Activated naive CD4-positive, alpha-beta T cell (primary cell): Measurements from ENCODE around the gene DHX34.
"Not testable (repeated sequence)": the region's sequence is repeated elsewhere in the genome, so short reads cannot be mapped to it uniquely, and the experiment has no call there.

Source experiments
- DNase-seq, 4 experiments: peaks; one replicate each; lab custom pipeline; 2025; lab: John Stamatoyannopoulos, UW

Gene DHX34

GRCh38 chr19:47387623-47388022 is 38.5 kb downstream of the DHX34 start:
- DNase-seq = not testable (repeated sequence)

- not testable (repeated sequence) for DNase-seq
Observed at GRCh38 chr19:47388721-47389120, 39.6 kb downstream of the DHX34 start.

GRCh38 chr19:47389150-47389556 is 40.0 kb downstream of the DHX34 start:
- no peak for DNase-seq

- DNase-seq = no peak
Observed at GRCh38 chr19:47390533-47391488, 41.7 kb downstream of the DHX34 start.

GRCh38 chr19:47391510-47392223 is 42.6 kb downstream of the DHX34 start:
- DNase-seq = peak; percentile 43 to 81 (median 74)

GRCh38 chr19:47398707-47399597 is 49.8 kb downstream of the DHX34 start:
- no peak for DNase-seq

GRCh38 chr19:47402504-47402903 is 53.4 kb downstream of the DHX34 start:
- DNase-seq = no peak

- no peak for DNase-seq
Observed at GRCh38 chr19:47404334-47405196, 55.5 kb downstream of the DHX34 start.

- DNase-seq = no peak
Observed at GRCh38 chr19:47405197-47405550, 56.1 kb downstream of the DHX34 start.

- DNase-seq = no peak
Observed at GRCh38 chr19:47405854-47406417, 56.8 kb downstream of the DHX34 start.

GRCh38 chr19:47406711-47407416 is 57.7 kb downstream of the DHX34 start:
- DNase-seq = no peak

GRCh38 chr19:47407417-47407774 is 58.3 kb downstream of the DHX34 start:
- DNase-seq = no peak

- no peak for DNase-seq
Observed at GRCh38 chr19:47408156-47408938, 59.2 kb downstream of the DHX34 start.

GRCh38 chr19:47411101-47411500 is 62.0 kb downstream of the DHX34 start:
- no peak for DNase-seq

GRCh38 chr19:47411696-47412095 is 62.6 kb downstream of the DHX34 start:
- not testable (repeated sequence) for DNase-seq

GRCh38 chr19:47413941-47414340 is 64.8 kb downstream of the DHX34 start:
- no peak for DNase-seq

- no peak for DNase-seq
Observed at GRCh38 chr19:47414469-47414868, 65.4 kb downstream of the DHX34 start.

- DNase-seq = no peak
Observed at GRCh38 chr19:47415953-47416642, 67.0 kb downstream of the DHX34 start.

- DNase-seq = no peak
Observed at GRCh38 chr19:47416643-47416985, 67.5 kb downstream of the DHX34 start.
